K562 (cell line): ENCODE results near the gene CMTM8. TPM values are rescaled to one million over a fixed set of nuclear protein-coding genes. Genes with fewer than 3 reads are reported as not detected.

ENCODE experiments used
- HDAC6 ChIP-seq: IDR thresholded peaks from 2 replicates; pipeline ENCODE4 v1.6.1; 2012; ENCODE audit warnings: low read depth, mild to moderate bottlenecking, control low read depth, inconsistent platforms, low read length, moderate library complexity
- ILF3 ChIP-seq: fragments of 450-650 bp; IDR thresholded peaks from 2 replicates; pipeline ENCODE4 v1.6.1; 2018; ENCODE audit warnings: antibody characterized with exemption, mild to moderate bottlenecking, moderate library complexity, borderline replicate concordance
- polyA plus RNA-seq, 8 experiments: library from polyadenylated mRNA; depleted of rRNA in 4 of 8; stranded (reverse) in 5 of 8; unstranded in 3 of 8; fragments of >200 nt; fragmentation: Nextera tagmentation in 2 of 8; fragmentation: Illumina TruSeq in 1 of 8; extraction: Ambion mirVana in 2 of 8; extraction: Trizol in 1 of 8; gene quantifications; 2 replicates each; pipeline versions ENCODE4 v1.2.1 to v1.2.3, GENCODE V29; 2011 to 2014; ENCODE audit warnings: inconsistent platforms in 1 of 8, missing spikeins in 1 of 8
- total RNA-seq, 7 experiments: library from RNA; depleted of rRNA in 6 of 7; stranded (reverse); fragments of >200 nt in 6 of 7; fragmentation: Illumina TruSeq in 2 of 7; extraction: Trizol in 2 of 7; gene quantifications; 2 replicates each; pipeline versions ENCODE4 v1.2.1 to v1.2.3, GENCODE V29; 2011 to 2021; ENCODE audit warnings: low replicate concordance in 1 of 7
- TF ChIP-seq, protein P1 (sequence below), 2 experiments: fragments of 450-650 bp; IDR thresholded peaks; 2 replicates each; pipeline ENCODE4 v1.6.1; 2016; ENCODE audit warnings: mild to moderate bottlenecking in 2 of 2, borderline replicate concordance in 1 of 2, low read depth in 1 of 2, moderate library complexity in 1 of 2
- TF ChIP-seq, protein P2 (sequence below): sonication (generic); formaldehyde crosslinking; IDR thresholded peaks from 2 replicates; pipeline ENCODE4 v1.8.1; 2023; ENCODE audit warnings: mild to moderate bottlenecking, missing genetic modification reagents
- TF ChIP-seq, protein P3 (sequence below), 2 experiments: IDR thresholded peaks; 2 replicates each; pipeline ENCODE4 v1.6.1; 2011; ENCODE audit warnings: borderline replicate concordance in 1 of 2, control low read depth in 1 of 2, low read depth in 1 of 2, low read length in 1 of 2, mild to moderate bottlenecking in 1 of 2, mixed read lengths in 1 of 2, moderate library complexity in 1 of 2; ENCODE audit not compliant: insufficient read depth in 1 of 2, insufficient read length in 1 of 2, poor library complexity in 1 of 2, severe bottlenecking in 1 of 2; ENCODE audit errors: extremely low read depth in 1 of 2

The CMTM8 gene
- total and polyA plus RNA-seq, 9 of the 15 experiments (the other 6 are each of a cell fraction or from before 2014, with no cell fraction given), result not detected

DNA sequence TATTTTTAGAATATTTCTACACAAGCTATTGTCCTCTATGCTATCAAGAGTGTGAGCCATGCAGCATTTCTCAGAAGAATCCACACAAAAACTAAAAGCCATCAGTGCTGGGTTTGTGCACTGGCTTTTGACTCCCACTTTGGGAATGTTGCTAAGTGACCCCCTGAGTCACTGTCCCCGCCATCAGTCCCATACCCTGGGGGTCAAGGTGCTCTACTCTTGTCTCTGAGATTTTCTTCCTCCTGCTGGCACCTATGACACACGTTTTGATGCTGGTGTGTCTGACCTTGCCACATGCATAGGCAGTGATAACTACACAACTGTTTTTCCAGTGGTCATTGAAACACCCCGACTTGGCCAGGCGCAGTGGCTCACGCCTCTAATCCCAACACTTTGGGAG, 173.0 kb downstream of the CMTM8 start (continued):
- TF ChIP-seq, protein P1, sequence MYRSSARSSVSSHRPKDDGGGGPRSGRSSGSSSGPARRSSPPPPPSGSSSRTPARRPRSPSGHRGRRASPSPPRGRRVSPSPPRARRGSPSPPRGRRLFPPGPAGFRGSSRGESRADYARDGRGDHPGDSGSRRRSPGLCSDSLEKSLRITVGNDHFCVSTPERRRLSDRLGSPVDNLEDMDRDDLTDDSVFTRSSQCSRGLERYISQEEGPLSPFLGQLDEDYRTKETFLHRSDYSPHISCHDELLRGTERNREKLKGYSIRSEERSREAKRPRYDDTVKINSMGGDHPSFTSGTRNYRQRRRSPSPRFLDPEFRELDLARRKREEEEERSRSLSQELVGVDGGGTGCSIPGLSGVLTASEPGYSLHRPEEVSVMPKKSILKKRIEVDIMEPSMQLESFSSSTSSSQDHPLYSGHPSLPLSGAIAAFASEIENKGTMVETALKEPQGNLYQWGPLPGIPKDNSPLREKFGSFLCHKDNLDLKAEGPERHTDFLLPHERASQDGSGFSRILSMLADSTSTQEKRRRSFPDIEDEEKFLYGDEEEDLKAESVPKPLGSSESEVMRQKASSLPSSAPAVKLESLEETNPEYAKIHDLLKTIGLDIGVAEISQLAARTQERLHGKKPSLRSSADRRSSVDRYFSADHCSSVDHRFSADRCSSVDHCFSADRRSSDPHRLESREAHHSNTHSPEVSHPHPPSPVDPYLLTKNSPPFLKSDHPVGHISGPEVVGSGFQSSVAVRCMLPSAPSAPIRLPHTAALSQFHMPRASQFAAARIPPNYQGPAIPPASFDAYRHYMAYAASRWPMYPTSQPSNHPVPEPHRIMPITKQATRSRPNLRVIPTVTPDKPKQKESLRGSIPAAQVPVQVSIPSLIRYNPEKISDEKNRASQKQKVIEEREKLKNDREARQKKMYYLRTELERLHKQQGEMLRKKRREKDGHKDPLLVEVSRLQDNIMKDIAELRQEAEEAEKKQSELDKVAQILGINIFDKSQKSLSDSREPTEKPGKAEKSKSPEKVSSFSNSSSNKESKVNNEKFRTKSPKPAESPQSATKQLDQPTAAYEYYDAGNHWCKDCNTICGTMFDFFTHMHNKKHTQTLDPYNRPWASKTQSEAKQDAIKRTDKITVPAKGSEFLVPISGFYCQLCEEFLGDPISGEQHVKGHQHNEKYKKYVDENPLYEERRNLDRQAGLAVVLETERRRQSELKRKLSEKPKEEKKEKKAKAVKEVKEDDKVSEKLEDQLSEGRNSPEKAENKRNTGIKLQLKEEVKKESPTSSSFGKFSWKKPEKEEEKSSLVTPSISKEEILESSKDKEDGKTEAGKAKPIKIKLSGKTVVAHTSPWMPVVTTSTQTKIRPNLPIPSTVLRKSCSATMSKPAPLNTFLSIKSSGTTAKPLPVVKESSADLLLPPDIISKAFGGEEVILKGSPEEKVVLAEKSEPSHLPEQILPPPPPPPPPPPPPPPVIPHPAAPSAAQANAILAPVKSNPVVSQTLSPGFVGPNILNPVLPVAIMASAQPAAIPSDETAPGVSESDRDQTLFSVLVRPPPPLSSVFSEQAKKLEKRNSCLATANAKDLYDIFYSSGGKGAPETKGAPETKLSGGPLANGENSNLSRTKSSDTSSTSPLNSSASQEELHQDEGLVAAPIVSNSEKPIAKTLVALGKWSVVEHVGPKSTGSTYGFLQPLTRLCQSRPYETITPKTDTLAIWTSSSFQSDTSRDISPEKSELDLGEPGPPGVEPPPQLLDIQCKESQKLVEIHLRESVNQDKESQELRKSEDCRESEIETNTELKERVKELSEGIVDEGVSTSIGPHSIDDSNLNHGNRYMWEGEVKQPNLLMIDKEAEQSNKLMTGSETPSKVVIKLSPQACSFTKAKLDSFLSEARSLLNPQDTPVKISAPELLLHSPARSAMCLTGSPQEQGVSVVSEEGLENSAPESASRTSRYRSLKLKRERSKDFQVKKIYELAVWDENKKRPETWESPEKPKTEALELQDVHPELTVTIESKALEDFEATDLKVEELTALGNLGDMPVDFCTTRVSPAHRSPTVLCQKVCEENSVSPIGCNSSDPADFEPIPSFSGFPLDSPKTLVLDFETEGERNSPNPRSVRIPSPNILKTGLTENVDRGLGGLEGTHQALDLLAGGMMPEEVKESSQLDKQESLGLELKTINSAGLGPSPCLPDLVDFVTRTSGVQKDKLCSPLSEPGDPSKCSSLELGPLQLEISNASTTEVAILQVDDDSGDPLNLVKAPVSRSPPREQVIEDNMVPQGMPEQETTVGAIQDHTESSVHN (IDR thresholded peaks at IDR 0.05; ENCODE audit: borderline replicate concordance in 1 of 2, low read depth in 1 of 2), result no peak
- TF ChIP-seq HDAC6 (no peak), ILF3 (no peak)
- TF ChIP-seq, protein P2, sequence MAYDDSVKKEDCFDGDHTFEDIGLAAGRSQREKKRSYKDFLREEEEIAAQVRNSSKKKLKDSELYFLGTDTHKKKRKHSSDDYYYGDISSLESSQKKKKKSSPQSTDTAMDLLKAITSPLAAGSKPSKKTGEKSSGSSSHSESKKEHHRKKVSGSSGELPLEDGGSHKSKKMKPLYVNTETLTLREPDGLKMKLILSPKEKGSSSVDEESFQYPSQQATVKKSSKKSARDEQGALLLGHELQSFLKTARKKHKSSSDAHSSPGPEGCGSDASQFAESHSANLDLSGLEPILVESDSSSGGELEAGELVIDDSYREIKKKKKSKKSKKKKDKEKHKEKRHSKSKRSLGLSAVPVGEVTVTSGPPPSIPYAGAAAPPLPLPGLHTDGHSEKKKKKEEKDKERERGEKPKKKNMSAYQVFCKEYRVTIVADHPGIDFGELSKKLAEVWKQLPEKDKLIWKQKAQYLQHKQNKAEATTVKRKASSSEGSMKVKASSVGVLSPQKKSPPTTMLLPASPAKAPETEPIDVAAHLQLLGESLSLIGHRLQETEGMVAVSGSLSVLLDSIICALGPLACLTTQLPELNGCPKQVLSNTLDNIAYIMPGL (CRISPR knock-in tag), result no peak
- TF ChIP-seq, protein P3, sequence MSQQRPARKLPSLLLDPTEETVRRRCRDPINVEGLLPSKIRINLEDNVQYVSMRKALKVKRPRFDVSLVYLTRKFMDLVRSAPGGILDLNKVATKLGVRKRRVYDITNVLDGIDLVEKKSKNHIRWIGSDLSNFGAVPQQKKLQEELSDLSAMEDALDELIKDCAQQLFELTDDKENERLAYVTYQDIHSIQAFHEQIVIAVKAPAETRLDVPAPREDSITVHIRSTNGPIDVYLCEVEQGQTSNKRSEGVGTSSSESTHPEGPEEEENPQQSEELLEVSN (IDR thresholded peaks at IDR 0.05; ENCODE audit: borderline replicate concordance in 1 of 2, extremely low read depth in 1 of 2, insufficient read depth in 1 of 2, insufficient read length in 1 of 2, low read depth in 1 of 2, low read length in 1 of 2, poor library complexity in 1 of 2, severe bottlenecking in 1 of 2), result no peak
